HFF-Myc (cell line): ENCODE results near the gene ACOX1.

Experiments used
- DNase-seq: peaks from one replicate; pipeline ENCODE4 v3.0.0-alpha.2; 2011; ENCODE audit warnings: low read depth; ENCODE audit errors: extremely low read depth
- H3K4me3 ChIP-seq: replicated peaks from 2 replicates; pipeline ENCODE4 v1.5.1; 2011; ENCODE audit warnings: low read depth, mild to moderate bottlenecking, control low read depth, low read length
- CTCF ChIP-seq: IDR thresholded peaks from 2 replicates; pipeline ENCODE4 v1.5.1; 2012; ENCODE audit warnings: mild to moderate bottlenecking, low read depth, low read length, control low read depth; ENCODE audit errors: missing control alignments

Gene ACOX1

GRCh38 chr17:75995385-75995925 is 16.5 kb upstream of the ACOX1 start:
- no peak for TF ChIP-seq CTCF
- no peak overlapping the region for H3K4me3 ChIP-seq
- no peak for DNase-seq

GRCh38 chr17:75994802-75995370 is 15.9 kb upstream of the ACOX1 start:
- TF ChIP-seq CTCF = no peak
- DNase-seq = no peak
- no peak overlapping the region for H3K4me3 ChIP-seq

GRCh38 chr17:75991396-75991795 is 12.4 kb upstream of the ACOX1 start:
- TF ChIP-seq CTCF = no peak
- H3K4me3 ChIP-seq = no peak overlapping the region
- no peak for DNase-seq

GRCh38 chr17:75987041-75987440 is 8.1 kb upstream of the ACOX1 start:
- no peak overlapping the region for H3K4me3 ChIP-seq
- no peak for DNase-seq
- TF ChIP-seq CTCF = no peak

- DNase-seq = no peak
- no peak for TF ChIP-seq CTCF
- no peak overlapping the region for H3K4me3 ChIP-seq
These were observed 7.0 kb upstream of the ACOX1 start for GRCh38 chr17:75985986-75986385.

GRCh38 chr17:75983501-75984181 is 4.7 kb upstream of the ACOX1 start:
- no peak for TF ChIP-seq CTCF
- no peak for DNase-seq

More at GRCh38 chr17:75983501-75984181, 4.7 kb upstream of the ACOX1 start:
- H3K4me3 ChIP-seq = no peak overlapping the region
